Measurements from ENCODE around the gene CSTF1.

DNA sequence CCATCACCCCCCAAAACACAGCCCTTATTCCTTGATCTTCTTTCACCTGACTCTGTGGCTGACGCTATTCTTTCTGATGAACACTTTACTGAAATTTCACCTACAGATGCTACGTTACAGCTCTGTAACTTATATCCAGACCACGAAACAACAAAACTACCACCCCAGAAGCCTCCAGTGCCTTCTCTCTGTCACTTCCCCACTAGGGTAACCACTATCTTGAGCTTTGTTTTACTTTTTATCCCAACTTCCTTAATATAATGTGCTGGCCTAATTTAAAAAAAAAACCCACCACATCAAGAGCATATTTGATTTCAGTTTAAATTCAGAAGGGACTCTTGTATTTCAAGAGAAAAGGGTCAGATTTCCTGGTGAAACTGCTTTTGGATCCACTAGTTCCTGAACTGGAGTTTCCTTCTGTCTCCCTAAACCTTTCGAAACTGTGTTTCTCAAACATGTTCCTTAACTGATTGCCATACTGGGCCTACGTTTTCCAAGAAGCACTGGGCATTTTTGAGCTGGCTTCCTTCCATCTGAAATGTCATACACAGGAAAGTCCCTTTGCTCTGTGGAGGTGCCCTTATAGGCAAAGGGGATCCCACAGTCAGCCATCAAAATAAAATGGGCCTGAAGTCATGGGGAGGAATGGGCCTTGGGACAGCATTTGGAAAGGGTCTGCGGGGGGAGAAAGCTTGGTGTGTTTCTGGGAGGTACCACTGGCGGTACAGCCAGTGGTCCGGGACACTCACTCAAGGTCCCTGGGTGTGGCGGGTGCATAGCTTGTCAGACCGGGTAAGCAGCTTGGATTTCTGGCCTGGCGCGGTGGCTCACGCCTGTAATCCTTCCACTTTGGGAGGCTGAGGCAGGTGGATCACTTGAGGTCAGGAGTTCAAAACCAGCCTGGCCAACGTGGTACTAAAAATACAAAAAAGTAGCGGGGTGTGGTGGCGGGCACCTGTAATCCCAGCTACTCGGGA is 50.2 kb downstream of the CSTF1 start:
- TF ChIP-seq, protein P1, sequence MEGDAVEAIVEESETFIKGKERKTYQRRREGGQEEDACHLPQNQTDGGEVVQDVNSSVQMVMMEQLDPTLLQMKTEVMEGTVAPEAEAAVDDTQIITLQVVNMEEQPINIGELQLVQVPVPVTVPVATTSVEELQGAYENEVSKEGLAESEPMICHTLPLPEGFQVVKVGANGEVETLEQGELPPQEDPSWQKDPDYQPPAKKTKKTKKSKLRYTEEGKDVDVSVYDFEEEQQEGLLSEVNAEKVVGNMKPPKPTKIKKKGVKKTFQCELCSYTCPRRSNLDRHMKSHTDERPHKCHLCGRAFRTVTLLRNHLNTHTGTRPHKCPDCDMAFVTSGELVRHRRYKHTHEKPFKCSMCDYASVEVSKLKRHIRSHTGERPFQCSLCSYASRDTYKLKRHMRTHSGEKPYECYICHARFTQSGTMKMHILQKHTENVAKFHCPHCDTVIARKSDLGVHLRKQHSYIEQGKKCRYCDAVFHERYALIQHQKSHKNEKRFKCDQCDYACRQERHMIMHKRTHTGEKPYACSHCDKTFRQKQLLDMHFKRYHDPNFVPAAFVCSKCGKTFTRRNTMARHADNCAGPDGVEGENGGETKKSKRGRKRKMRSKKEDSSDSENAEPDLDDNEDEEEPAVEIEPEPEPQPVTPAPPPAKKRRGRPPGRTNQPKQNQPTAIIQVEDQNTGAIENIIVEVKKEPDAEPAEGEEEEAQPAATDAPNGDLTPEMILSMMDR (IDR thresholded peaks at IDR 0.05; ENCODE audit: borderline replicate concordance, extremely low read depth, low read length, poor library complexity, severe bottlenecking) = no peak
- no peak for TF ChIP-seq EZH2 (IDR thresholded peaks at IDR 0.05; ENCODE audit: borderline replicate concordance, low read depth, low read length, severe bottlenecking)
